ENCODE data around the gene IGF2BP2. TPM values are rescaled to one million over a fixed set of nuclear protein-coding genes. Genes with fewer than 3 reads are reported as not detected.
A peak's percentile ranks its signal among the peaks of the same experiment; 100 is the strongest.

Gene IGF2BP2
- total and polyA plus RNA-seq, 2 of the 13 experiments (the other 11 are each of a cell fraction or from before 2014, with no cell fraction given): 6.5 to 46.0 TPM

- TF ChIP-seq ZFP62 (CRISPR knock-in tag; IDR thresholded peaks at IDR 0.05) (no peak), TCF7L2 (IDR thresholded peaks at IDR 0.05; ENCODE audit: low read depth, low read length) (no peak), ZC3H13 (CRISPR knock-in tag; IDR thresholded peaks at IDR 0.05) (no peak), XRCC5 (optimal IDR thresholded peaks at IDR 0.05; ENCODE audit: low read length) (no peak), ZXDC (CRISPR knock-in tag; IDR thresholded peaks at IDR 0.05) (no peak), DZIP1 (CRISPR knock-in tag; IDR thresholded peaks at IDR 0.05) (no peak), RORA (CRISPR knock-in tag; IDR thresholded peaks at IDR 0.05) (no peak; the same call in 1 of the 2 replicates), SRF (IDR thresholded peaks at IDR 0.05; ENCODE audit: low read depth, low read length) (no peak), ZNF674 (CRISPR knock-in tag; IDR thresholded peaks at IDR 0.05; ENCODE audit: low read depth) (no peak), RFXAP (CRISPR knock-in tag; IDR thresholded peaks at IDR 0.05; ENCODE audit: borderline replicate concordance) (no peak), GFI1 (CRISPR knock-in tag; IDR thresholded peaks at IDR 0.05; ENCODE audit: borderline replicate concordance) (peak; percentile 40; the same call in 1 of the 2 replicates), ZNF776 (CRISPR knock-in tag; IDR thresholded peaks at IDR 0.05) (no peak), NR2F6 (IDR thresholded peaks at IDR 0.05) (peak; percentile 68), NR2F6 (CRISPR knock-in tag; IDR thresholded peaks at IDR 0.05) (peak; percentile 45), FOSL2 (CRISPR knock-in tag; IDR thresholded peaks at IDR 0.05) (no peak), ZNF451 (CRISPR knock-in tag; IDR thresholded peaks at IDR 0.05) (no peak), BRD4 (CRISPR knock-in tag; IDR thresholded peaks at IDR 0.05) (no peak), REPIN1 (CRISPR knock-in tag; IDR thresholded peaks at IDR 0.05; ENCODE audit: borderline replicate concordance, low read depth) (no peak), HMGA1 (CRISPR knock-in tag; conservative IDR thresholded peaks at IDR 0.05) (no peak)
- TF ChIP-seq, protein P1, sequence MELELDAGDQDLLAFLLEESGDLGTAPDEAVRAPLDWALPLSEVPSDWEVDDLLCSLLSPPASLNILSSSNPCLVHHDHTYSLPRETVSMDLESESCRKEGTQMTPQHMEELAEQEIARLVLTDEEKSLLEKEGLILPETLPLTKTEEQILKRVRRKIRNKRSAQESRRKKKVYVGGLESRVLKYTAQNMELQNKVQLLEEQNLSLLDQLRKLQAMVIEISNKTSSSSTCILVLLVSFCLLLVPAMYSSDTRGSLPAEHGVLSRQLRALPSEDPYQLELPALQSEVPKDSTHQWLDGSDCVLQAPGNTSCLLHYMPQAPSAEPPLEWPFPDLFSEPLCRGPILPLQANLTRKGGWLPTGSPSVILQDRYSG (CRISPR knock-in tag; IDR thresholded peaks at IDR 0.05): no peak
- TF ChIP-seq, protein P2, sequence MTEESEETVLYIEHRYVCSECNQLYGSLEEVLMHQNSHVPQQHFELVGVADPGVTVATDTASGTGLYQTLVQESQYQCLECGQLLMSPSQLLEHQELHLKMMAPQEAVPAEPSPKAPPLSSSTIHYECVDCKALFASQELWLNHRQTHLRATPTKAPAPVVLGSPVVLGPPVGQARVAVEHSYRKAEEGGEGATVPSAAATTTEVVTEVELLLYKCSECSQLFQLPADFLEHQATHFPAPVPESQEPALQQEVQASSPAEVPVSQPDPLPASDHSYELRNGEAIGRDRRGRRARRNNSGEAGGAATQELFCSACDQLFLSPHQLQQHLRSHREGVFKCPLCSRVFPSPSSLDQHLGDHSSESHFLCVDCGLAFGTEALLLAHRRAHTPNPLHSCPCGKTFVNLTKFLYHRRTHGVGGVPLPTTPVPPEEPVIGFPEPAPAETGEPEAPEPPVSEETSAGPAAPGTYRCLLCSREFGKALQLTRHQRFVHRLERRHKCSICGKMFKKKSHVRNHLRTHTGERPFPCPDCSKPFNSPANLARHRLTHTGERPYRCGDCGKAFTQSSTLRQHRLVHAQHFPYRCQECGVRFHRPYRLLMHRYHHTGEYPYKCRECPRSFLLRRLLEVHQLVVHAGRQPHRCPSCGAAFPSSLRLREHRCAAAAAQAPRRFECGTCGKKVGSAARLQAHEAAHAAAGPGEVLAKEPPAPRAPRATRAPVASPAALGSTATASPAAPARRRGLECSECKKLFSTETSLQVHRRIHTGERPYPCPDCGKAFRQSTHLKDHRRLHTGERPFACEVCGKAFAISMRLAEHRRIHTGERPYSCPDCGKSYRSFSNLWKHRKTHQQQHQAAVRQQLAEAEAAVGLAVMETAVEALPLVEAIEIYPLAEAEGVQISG (CRISPR knock-in tag; IDR thresholded peaks at IDR 0.05): no peak; the same call in 1 of the 2 replicates
Measured at GRCh38 chr3:185744997-185745843, 79.6 kb downstream of the IGF2BP2 start (continued).
